Subcutaneous adipose tissue (tissue), 4 donors: ENCODE results near the gene LARGE1. TPM values are rescaled to one million over a fixed set of nuclear protein-coding genes. Genes with fewer than 3 reads are reported as not detected.

ENCODE experiments used
- total RNA-seq, 4 donors: library from RNA; depleted of rRNA; stranded (reverse); fragments of >200 nt; gene quantifications; one replicate each; pipeline ENCODE4 v1.1.0, GENCODE V29; 2016
- TF ChIP-seq, protein P1 (sequence below): fragments of 450-650 bp; IDR thresholded peaks from one replicate; pipeline ENCODE4 v1.5.1; 2016; ENCODE audit warnings: low read depth, mild to moderate bottlenecking, control low read depth, antibody characterized with exemption, moderate library complexity

LARGE1 gene
- total RNA-seq, 4 donors from 2014 or later = 19.4 to 28.8 (median 22.1) TPM

GRCh38 chr22:33405194-33405593, 515.1 kb downstream of the LARGE1 start:
- TF ChIP-seq, protein P1, sequence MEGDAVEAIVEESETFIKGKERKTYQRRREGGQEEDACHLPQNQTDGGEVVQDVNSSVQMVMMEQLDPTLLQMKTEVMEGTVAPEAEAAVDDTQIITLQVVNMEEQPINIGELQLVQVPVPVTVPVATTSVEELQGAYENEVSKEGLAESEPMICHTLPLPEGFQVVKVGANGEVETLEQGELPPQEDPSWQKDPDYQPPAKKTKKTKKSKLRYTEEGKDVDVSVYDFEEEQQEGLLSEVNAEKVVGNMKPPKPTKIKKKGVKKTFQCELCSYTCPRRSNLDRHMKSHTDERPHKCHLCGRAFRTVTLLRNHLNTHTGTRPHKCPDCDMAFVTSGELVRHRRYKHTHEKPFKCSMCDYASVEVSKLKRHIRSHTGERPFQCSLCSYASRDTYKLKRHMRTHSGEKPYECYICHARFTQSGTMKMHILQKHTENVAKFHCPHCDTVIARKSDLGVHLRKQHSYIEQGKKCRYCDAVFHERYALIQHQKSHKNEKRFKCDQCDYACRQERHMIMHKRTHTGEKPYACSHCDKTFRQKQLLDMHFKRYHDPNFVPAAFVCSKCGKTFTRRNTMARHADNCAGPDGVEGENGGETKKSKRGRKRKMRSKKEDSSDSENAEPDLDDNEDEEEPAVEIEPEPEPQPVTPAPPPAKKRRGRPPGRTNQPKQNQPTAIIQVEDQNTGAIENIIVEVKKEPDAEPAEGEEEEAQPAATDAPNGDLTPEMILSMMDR = no peak

DNA sequence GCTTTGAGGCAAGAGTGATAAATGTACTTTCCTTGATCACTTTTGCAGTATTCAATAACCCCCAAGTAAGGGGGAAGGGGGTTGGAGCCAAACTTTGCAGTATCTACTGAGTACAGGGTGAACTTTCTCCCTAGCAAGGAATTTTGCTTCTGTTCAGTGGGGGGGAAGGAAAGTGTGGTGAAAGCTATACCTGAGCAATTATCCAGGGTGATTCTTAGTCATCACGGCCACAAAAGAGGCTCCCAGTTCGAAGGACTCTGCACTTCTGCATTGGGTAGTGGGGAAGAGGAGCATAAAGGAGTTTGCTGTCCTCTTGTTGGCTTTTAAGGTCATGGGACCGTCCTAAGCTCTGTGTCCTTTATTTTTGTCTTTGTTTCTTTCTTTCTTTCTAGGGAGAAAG, 515.6 kb downstream of the LARGE1 start:
- TF ChIP-seq, protein P1 = no peak

- TF ChIP-seq, protein P1 = no peak
Measured at GRCh38 chr22:33402325-33402724, 518.0 kb downstream of the LARGE1 start.

DNA sequence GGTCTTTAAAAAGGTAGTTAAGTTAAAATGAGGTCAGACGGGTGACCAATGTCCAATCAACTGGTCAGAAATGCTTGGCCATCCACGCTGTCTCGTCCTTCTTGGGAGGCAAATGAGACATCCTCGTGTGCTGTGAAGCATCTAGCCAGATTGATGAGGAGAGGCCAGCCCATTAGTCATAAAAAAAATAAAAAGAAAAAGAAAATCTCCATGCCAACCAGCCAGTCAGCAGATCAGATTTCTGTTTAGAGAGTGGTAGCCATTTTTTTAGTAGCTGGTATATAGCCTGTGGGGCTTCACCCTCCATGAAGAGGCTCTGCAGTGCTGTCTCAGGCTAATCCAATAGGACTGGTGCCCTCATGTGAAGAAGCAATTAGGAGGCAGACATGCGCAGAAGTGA, 519.0 kb downstream of the LARGE1 start:
- TF ChIP-seq, protein P1 = no peak

DNA sequence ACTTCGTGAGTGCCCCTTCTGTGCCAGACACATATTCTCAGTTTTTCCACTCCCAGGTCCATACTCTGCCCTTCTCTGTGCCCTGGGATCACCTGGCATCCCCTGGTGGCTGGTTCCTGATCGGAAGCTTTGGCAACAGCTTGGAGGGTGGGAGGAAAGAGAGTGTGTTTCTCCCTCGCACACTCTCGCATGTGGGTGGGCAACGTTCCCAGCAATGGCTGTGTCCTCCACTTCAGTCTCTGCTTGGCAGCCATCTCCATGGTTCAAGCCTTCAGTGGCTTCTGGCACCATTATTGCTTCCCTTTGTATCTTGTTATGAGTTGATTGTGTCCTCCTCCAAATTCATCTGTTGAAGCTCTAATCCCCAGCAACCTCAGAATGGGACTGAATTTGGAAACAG, 519.4 kb downstream of the LARGE1 start:
- TF ChIP-seq, protein P1 = no peak

DNA sequence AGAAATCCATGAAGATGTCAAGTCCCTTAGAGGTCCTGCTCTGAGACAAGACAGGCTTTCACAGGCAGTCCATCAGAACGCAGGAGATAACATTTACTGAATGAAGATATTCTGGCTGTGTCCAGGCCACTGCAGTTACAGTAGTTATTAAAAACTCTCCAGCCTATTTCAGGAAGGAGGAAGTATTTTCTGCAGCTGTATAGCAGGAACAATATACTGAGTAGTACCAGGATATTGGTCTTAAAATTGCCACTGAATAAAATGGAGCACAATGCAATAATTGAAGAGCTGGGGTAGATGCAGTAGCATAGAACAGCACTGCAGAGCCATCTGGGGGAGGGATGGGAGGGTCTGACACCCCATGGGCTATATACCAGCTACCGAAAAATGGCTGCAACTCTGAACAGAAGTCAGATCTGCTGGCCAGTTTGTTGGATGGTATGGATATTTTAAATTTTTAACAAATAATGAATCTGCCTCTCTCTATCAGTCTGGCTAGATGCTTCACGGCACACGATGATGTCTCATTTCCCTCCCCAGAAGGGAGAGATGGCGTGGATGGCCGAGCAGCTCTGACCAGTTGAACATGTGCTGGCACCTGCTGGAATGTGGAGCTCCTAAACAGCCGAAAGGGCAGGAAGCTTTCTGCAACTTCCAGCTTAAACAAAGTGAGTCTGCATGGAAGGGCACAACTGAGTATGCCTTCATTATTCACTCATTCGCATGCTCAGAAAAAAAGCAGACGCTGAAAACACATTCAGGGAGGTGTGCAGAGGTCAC, 520.0 kb downstream of the LARGE1 start:
- TF ChIP-seq, protein P1 = no peak

DNA sequence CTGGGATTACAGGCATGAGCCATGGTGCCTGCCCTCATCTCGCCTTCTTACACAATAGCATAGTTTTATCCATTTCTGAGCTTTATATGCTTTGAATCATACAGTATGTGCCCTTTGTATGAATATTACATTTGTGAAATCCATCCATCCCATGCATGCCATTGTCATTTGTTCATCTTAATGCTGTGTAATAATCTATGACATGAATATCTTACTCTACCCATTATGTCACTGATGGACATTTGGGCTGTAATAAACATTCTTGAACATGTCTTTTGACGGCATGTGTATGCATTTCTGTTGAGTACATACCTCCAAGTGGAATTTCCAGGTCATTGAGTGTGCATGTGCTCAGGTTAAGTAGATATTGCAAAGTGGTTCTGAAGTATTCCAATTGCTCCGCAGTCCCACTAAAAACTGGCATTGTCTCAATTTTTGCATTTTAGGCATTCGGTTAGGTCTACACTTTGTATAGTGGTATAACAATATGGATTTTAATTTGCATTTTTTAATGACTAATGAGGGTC, 522.8 kb downstream of the LARGE1 start:
- TF ChIP-seq, protein P1 = no peak
